DOHH2 (cell line): Measurements from ENCODE around the gene TRIM10.

Experiments
- EZH2phosphoT487 ChIP-seq: fragments of 200-600 bp; sonication (generic); IDR thresholded peaks from 2 replicates; pipeline ENCODE4 v1.6.1; 2017; ENCODE audit warnings: borderline replicate concordance, mild to moderate bottlenecking, antibody characterized with exemption, low read length, moderate library complexity, mixed read lengths
- TF ChIP-seq, protein P1 (sequence below): fragments of 200-600 bp; sonication (generic); IDR thresholded peaks from one replicate; pipeline ENCODE4 v1.5.1; 2014; ENCODE audit warnings: antibody characterized with exemption, mild to moderate bottlenecking, low read depth, low read length; ENCODE audit not compliant: poor library complexity, severe bottlenecking

DNA sequence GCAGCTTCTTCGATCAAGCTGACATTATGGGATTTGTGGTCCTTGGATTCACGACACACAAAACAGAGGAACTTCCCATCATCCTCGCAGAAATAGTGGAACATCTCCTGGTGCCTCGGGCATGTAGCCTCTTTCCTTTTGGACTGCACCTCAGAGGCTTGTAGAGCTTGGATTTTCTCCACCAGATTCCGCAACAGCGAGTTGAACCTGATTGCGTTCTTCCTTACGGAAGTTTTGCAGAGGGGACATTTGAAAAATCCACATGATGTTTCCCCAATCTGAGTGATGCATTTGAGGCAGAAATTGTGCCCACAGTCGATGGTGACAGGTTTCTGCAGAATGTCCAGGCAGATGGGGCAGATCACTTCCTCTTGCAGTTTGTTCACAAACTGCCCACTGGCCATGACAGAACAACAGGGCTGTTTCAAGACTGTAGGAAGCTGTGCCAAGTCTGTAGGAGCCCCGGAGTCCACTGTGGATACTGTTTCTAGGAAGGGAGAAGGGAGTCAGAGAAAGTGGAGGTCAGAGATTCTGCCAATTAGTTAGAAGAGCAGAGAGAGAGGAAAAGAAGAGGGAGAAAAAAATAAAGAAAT, 48.5 kb downstream of the TRIM10 start:
- TF ChIP-seq, protein P1, sequence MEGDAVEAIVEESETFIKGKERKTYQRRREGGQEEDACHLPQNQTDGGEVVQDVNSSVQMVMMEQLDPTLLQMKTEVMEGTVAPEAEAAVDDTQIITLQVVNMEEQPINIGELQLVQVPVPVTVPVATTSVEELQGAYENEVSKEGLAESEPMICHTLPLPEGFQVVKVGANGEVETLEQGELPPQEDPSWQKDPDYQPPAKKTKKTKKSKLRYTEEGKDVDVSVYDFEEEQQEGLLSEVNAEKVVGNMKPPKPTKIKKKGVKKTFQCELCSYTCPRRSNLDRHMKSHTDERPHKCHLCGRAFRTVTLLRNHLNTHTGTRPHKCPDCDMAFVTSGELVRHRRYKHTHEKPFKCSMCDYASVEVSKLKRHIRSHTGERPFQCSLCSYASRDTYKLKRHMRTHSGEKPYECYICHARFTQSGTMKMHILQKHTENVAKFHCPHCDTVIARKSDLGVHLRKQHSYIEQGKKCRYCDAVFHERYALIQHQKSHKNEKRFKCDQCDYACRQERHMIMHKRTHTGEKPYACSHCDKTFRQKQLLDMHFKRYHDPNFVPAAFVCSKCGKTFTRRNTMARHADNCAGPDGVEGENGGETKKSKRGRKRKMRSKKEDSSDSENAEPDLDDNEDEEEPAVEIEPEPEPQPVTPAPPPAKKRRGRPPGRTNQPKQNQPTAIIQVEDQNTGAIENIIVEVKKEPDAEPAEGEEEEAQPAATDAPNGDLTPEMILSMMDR: no peak
- TF ChIP-seq EZH2phosphoT487: no peak
